HepG2 (cell line): ENCODE measurements around the gene TPPP2. TPM values are rescaled to one million over a fixed set of nuclear protein-coding genes. Genes with fewer than 3 reads are reported as not detected.

ENCODE experiments used
- AGO1 ChIP-seq: fragments of 200-400 bp; formaldehyde crosslinking; IDR thresholded peaks from 2 replicates; pipeline ENCODE4 v1.6.1; 2017; ENCODE audit warnings: mild to moderate bottlenecking, low read depth, low read length, moderate library complexity; ENCODE audit not compliant: poor library complexity, severe bottlenecking
- CCDC6 ChIP-seq: sonication (generic); formaldehyde crosslinking; IDR thresholded peaks from 2 replicates; pipeline ENCODE4 v1.8.1; 2022; ENCODE audit warnings: mild to moderate bottlenecking, missing genetic modification reagents, moderate library complexity
- GLI4 ChIP-seq: sonication (generic); formaldehyde crosslinking; IDR thresholded peaks from 2 replicates; pipeline ENCODE4 v1.5.1; 2020; ENCODE audit warnings: missing genetic modification reagents, mild to moderate bottlenecking, moderate library complexity, borderline replicate concordance
- IKZF1 ChIP-seq: fragments of 450-650 bp; IDR thresholded peaks from 2 replicates; pipeline ENCODE4 v1.7.1; 2016
- JDP2 ChIP-seq: sonication (generic); formaldehyde crosslinking; IDR thresholded peaks from 2 replicates; pipeline ENCODE4 v1.8.1; 2022; ENCODE audit warnings: missing genetic modification reagents, borderline replicate concordance
- KDM2A ChIP-seq: sonication (generic); formaldehyde crosslinking; IDR thresholded peaks from 2 replicates; pipeline ENCODE4 v1.4.0; 2020; ENCODE audit warnings: low read depth, missing genetic modification reagents, borderline replicate concordance
- RFX1 ChIP-seq: fragments of 450-650 bp; IDR thresholded peaks from 2 replicates; pipeline ENCODE4 v1.6.1; 2017
- ZFP37 ChIP-seq: sonication (generic); formaldehyde crosslinking; IDR thresholded peaks from 2 replicates; pipeline ENCODE4 v1.4.0; 2020; ENCODE audit warnings: missing genetic modification reagents, borderline replicate concordance
- ZNF143 ChIP-seq: sonication (generic); formaldehyde crosslinking; IDR thresholded peaks from 2 replicates; pipeline ENCODE4 v1.4.0; 2020; ENCODE audit warnings: missing genetic modification reagents
- ZNF180 ChIP-seq: sonication (generic); formaldehyde crosslinking; IDR thresholded peaks from 2 replicates; pipeline ENCODE4 v1.4.0; 2020; ENCODE audit warnings: low read depth, missing genetic modification reagents, borderline replicate concordance
- ZNF3 ChIP-seq: IDR thresholded peaks from 2 replicates; pipeline ENCODE4 v1.7.0; 2017; ENCODE audit warnings: inconsistent platforms
- ZNF44 ChIP-seq: sonication (generic); formaldehyde crosslinking; IDR thresholded peaks from 2 replicates; pipeline ENCODE4 v1.5.1; 2020; ENCODE audit warnings: mild to moderate bottlenecking, missing genetic modification reagents
- ZNF605 ChIP-seq: sonication (generic); formaldehyde crosslinking; IDR thresholded peaks from 2 replicates; pipeline ENCODE4 v1.8.0; 2022; ENCODE audit warnings: mild to moderate bottlenecking, missing genetic modification reagents
- ZNF614 ChIP-seq: IDR thresholded peaks from 2 replicates; pipeline ENCODE4 v1.6.1; 2018; ENCODE audit warnings: missing biosample characterization, missing genetic modification reagents, inconsistent platforms, borderline replicate concordance
- ZNF615 ChIP-seq: sonication (generic); formaldehyde crosslinking; IDR thresholded peaks from 2 replicates; pipeline ENCODE4 v1.5.0; 2020; ENCODE audit warnings: mild to moderate bottlenecking, missing genetic modification reagents, borderline replicate concordance
- ZNF678 ChIP-seq: sonication (generic); formaldehyde crosslinking; IDR thresholded peaks from 2 replicates; pipeline ENCODE4 v1.4.0; 2020; ENCODE audit warnings: mild to moderate bottlenecking, missing genetic modification reagents
- ZNF781 ChIP-seq: sonication (generic); formaldehyde crosslinking; IDR thresholded peaks from 2 replicates; pipeline ENCODE4 v1.5.1; 2020; ENCODE audit warnings: borderline replicate concordance, mild to moderate bottlenecking, missing genetic modification reagents; ENCODE audit errors: not compliant biosample characterization
- polyA plus RNA-seq, 8 experiments: library from polyadenylated mRNA; depleted of rRNA in 3 of 8; stranded (reverse) in 7 of 8; unstranded in 1 of 8; fragments of >200 nt; fragmentation: Illumina TruSeq in 4 of 8; extraction: Trizol in 4 of 8; gene quantifications; 2 replicates each; pipeline versions ENCODE4 v1.2.1 to v1.2.3, GENCODE V29; 2011 to 2016; ENCODE audit warnings: low read depth in 4 of 8, missing spikeins in 1 of 8, mixed read lengths in 1 of 8; ENCODE audit not compliant: insufficient read depth in 1 of 8
- total RNA-seq, 5 experiments: library from RNA; depleted of rRNA; stranded (reverse); fragments of >200 nt; fragmentation: Illumina TruSeq; extraction: Trizol; gene quantifications; 2 replicates each; pipeline ENCODE4 v1.2.3, GENCODE V29; 2016; ENCODE audit warnings: low read depth in 1 of 5
- TF ChIP-seq, protein P1 (sequence below): sonication (generic); formaldehyde crosslinking; IDR thresholded peaks from 2 replicates; pipeline ENCODE4 v1.4.0; 2020; ENCODE audit warnings: missing genetic modification reagents
- TF ChIP-seq, protein P2 (sequence below): IDR thresholded peaks from 2 replicates; pipeline ENCODE4 v1.6.1; 2016; ENCODE audit warnings: control low read depth
- TF ChIP-seq, protein P3 (sequence below): IDR thresholded peaks from 2 replicates; pipeline ENCODE4 v1.6.1; 2018; ENCODE audit warnings: missing genetic modification reagents

TPPP2 gene
- total and polyA plus RNA-seq, 2 of the 13 experiments (the other 11 are each of a cell fraction or from before 2014, with no cell fraction given) = 0.58 to 4.2 TPM

DNA sequence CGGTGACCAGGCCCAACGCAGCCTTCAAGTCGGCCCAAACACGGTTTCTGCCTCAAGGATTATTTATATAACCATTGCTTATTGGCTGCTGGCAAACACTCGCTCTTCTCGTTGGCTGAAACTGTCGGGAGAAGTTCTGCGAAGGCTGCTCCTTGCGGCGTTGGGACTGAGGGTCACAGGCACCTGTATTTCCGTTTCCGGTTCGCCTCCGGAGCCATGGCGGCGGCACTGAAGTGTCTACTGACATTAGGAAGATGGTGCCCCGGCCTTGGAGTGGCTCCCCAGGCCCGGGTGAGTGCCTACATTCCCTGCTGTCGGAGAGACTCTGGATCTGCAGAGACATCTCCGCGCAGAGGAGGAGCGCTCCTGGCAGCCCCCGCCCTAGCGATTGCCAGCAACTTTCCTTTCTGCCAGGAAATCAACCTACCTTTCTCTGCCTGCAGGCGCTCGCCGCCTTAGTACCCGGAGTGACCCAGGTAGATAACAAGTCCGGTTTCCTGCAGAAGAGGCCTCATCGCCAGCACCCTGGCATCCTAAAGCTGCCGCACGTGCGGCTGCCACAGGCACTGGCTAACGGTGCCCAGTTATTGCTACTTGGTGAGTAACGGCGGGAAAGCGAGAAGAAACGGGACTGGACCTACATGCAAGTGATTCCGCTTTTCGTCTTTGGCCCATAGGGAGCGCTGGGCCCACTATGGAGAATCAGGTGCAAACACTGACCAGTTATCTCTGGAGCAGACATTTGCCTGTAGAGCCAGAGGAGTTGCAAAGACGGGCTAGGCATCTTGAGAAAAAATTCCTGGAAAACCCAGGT lies 40.0 kb upstream of the TPPP2 start, which contains the start of gene METTL17 (continued):
- TF ChIP-seq, protein P1, sequence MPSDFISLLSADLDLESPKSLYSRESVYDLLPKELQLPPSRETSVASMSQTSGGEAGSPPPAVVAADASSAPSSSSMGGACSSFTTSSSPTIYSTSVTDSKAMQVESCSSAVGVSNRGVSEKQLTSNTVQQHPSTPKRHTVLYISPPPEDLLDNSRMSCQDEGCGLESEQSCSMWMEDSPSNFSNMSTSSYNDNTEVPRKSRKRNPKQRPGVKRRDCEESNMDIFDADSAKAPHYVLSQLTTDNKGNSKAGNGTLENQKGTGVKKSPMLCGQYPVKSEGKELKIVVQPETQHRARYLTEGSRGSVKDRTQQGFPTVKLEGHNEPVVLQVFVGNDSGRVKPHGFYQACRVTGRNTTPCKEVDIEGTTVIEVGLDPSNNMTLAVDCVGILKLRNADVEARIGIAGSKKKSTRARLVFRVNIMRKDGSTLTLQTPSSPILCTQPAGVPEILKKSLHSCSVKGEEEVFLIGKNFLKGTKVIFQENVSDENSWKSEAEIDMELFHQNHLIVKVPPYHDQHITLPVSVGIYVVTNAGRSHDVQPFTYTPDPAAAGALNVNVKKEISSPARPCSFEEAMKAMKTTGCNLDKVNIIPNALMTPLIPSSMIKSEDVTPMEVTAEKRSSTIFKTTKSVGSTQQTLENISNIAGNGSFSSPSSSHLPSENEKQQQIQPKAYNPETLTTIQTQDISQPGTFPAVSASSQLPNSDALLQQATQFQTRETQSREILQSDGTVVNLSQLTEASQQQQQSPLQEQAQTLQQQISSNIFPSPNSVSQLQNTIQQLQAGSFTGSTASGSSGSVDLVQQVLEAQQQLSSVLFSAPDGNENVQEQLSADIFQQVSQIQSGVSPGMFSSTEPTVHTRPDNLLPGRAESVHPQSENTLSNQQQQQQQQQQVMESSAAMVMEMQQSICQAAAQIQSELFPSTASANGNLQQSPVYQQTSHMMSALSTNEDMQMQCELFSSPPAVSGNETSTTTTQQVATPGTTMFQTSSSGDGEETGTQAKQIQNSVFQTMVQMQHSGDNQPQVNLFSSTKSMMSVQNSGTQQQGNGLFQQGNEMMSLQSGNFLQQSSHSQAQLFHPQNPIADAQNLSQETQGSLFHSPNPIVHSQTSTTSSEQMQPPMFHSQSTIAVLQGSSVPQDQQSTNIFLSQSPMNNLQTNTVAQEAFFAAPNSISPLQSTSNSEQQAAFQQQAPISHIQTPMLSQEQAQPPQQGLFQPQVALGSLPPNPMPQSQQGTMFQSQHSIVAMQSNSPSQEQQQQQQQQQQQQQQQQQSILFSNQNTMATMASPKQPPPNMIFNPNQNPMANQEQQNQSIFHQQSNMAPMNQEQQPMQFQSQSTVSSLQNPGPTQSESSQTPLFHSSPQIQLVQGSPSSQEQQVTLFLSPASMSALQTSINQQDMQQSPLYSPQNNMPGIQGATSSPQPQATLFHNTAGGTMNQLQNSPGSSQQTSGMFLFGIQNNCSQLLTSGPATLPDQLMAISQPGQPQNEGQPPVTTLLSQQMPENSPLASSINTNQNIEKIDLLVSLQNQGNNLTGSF (CRISPR knock-in tag) = no peak
- TF ChIP-seq ZNF781 (peak; percentile 93), GLI4 (CRISPR knock-in tag) (no peak), ZNF615 (CRISPR knock-in tag) (no peak; the same call in 1 of the 2 replicates), ZNF44 (peak; percentile 84), ZNF605 (CRISPR knock-in tag) (peak; percentile 93), IKZF1 (no peak), AGO1 (no peak), ZNF143 (peak; percentile 38; the same call in 1 of the 2 replicates), ZNF180 (CRISPR knock-in tag) (no peak), RFX1 (no peak), CCDC6 (CRISPR knock-in tag) (no peak; the same call in 1 of the 2 replicates), JDP2 (CRISPR knock-in tag) (no peak), ZNF3 (CRISPR knock-in tag) (no peak), ZNF614 (CRISPR knock-in tag) (peak; percentile 52; the same call in 1 of the 2 replicates), KDM2A (CRISPR knock-in tag) (peak; percentile 81; the same call in 1 of the 2 replicates), ZNF678 (no peak), ZFP37 (no peak; the same call in 1 of the 2 replicates)
- TF ChIP-seq, protein P2, sequence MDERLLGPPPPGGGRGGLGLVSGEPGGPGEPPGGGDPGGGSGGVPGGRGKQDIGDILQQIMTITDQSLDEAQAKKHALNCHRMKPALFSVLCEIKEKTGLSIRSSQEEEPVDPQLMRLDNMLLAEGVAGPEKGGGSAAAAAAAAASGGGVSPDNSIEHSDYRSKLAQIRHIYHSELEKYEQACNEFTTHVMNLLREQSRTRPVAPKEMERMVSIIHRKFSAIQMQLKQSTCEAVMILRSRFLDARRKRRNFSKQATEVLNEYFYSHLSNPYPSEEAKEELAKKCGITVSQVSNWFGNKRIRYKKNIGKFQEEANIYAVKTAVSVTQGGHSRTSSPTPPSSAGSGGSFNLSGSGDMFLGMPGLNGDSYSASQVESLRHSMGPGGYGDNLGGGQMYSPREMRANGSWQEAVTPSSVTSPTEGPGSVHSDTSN (CRISPR knock-in tag) = no peak
- TF ChIP-seq, protein P3, sequence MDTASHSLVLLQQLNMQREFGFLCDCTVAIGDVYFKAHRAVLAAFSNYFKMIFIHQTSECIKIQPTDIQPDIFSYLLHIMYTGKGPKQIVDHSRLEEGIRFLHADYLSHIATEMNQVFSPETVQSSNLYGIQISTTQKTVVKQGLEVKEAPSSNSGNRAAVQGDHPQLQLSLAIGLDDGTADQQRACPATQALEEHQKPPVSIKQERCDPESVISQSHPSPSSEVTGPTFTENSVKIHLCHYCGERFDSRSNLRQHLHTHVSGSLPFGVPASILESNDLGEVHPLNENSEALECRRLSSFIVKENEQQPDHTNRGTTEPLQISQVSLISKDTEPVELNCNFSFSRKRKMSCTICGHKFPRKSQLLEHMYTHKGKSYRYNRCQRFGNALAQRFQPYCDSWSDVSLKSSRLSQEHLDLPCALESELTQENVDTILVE (CRISPR knock-in tag) = peak; percentile 59; the same call in 1 of the 2 replicates
